Measurements from ENCODE around the gene ATP13A4.

DNA sequence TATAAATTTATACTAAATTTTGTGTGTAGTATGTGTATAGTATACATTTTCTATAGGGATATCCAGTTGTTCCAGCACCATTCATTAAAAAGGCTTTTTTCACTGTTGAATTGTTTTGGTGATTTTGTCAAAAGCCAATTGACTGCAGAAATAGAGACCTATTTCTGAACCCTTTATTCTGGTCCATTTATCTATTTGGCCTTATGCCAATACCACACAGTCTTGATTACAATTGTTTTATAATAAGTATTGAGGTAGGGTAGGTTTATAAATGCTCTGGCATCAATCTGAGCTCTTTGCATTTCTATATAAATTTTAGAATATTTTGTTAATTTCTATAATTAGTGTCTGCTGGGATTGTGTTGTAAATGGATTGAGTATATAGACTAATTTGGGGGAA, 31.8 kb upstream of the ATP13A4 start:
- TF ChIP-seq, protein P1, sequence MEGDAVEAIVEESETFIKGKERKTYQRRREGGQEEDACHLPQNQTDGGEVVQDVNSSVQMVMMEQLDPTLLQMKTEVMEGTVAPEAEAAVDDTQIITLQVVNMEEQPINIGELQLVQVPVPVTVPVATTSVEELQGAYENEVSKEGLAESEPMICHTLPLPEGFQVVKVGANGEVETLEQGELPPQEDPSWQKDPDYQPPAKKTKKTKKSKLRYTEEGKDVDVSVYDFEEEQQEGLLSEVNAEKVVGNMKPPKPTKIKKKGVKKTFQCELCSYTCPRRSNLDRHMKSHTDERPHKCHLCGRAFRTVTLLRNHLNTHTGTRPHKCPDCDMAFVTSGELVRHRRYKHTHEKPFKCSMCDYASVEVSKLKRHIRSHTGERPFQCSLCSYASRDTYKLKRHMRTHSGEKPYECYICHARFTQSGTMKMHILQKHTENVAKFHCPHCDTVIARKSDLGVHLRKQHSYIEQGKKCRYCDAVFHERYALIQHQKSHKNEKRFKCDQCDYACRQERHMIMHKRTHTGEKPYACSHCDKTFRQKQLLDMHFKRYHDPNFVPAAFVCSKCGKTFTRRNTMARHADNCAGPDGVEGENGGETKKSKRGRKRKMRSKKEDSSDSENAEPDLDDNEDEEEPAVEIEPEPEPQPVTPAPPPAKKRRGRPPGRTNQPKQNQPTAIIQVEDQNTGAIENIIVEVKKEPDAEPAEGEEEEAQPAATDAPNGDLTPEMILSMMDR (IDR thresholded peaks at IDR 0.05; ENCODE audit: poor library complexity), result no peak
- no peak for TF ChIP-seq EZH2 (IDR thresholded peaks at IDR 0.05; ENCODE audit: borderline replicate concordance)
- TF ChIP-seq EZH2phosphoT487 (IDR thresholded peaks at IDR 0.05; ENCODE audit: low read depth, severe bottlenecking, unreplicated experiment), result no peak

Data from hepatocyte (in vitro differentiated cells).